ENCODE results near the gene VIL1.

GRCh38 chr2:218421027-218421426, 2.1 kb downstream of the VIL1 start:
- TF ChIP-seq EZH2 (IDR thresholded peaks at IDR 0.05; ENCODE audit: low read depth) = no peak
- TF ChIP-seq, protein P1, sequence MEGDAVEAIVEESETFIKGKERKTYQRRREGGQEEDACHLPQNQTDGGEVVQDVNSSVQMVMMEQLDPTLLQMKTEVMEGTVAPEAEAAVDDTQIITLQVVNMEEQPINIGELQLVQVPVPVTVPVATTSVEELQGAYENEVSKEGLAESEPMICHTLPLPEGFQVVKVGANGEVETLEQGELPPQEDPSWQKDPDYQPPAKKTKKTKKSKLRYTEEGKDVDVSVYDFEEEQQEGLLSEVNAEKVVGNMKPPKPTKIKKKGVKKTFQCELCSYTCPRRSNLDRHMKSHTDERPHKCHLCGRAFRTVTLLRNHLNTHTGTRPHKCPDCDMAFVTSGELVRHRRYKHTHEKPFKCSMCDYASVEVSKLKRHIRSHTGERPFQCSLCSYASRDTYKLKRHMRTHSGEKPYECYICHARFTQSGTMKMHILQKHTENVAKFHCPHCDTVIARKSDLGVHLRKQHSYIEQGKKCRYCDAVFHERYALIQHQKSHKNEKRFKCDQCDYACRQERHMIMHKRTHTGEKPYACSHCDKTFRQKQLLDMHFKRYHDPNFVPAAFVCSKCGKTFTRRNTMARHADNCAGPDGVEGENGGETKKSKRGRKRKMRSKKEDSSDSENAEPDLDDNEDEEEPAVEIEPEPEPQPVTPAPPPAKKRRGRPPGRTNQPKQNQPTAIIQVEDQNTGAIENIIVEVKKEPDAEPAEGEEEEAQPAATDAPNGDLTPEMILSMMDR (conservative IDR thresholded peaks at IDR 0.05) = no peak
